ENCODE results near the gene SLIRP. TPM values are rescaled to one million over a fixed set of nuclear protein-coding genes. Genes with fewer than 3 reads are reported as not detected.
"Not testable (repeated sequence)": the region's sequence is repeated elsewhere in the genome, so short reads cannot be mapped to it uniquely, and the experiment has no call there.

The SLIRP gene
- total RNA-seq = 180 TPM
- polyA plus RNA-seq (ENCODE audit: insufficient read depth in 1 of 8, insufficient read length in 8 of 8, low replicate concordance in 1 of 8) = 10 to 100 TPM; 60.4 to 96.3 (median 74.5) TPM
- long read RNA-seq, donor 1, transcript SLIRP-209 (4 exons, 408 nt) = major isoform, 43 of 63 reads
- long read RNA-seq, donor 1, partial matches to known transcripts = 11 of 63 reads
- long read RNA-seq, donor 1, other reads (novel, unspliced or antisense) = 5 of 63 reads
- long read RNA-seq, donor 2, transcript SLIRP-209 (4 exons, 408 nt) = major isoform, 16 of 16 reads
- long read RNA-seq, donor 2, partial matches to known transcripts = 0 of 16 reads
- long read RNA-seq, donor 2, other reads (novel, unspliced or antisense) = 0 of 16 reads
- long read RNA-seq, donor 3, transcript SLIRP-209 (4 exons, 408 nt) = major isoform, 73 of 78 reads
- long read RNA-seq, donor 3, partial matches to known transcripts = 0 of 78 reads
- long read RNA-seq, donor 3, other reads (novel, unspliced or antisense) = 0 of 78 reads
- long read RNA-seq, donor 4, transcript SLIRP-209 (4 exons, 408 nt) = major isoform, 70 of 78 reads
- long read RNA-seq, donor 4, transcript SLIRP-201 (4 exons, 394 nt) = minor isoform, 5 of 78 reads
- long read RNA-seq, donor 4, partial matches to known transcripts = 0 of 78 reads
- long read RNA-seq, donor 4, other reads (novel, unspliced or antisense) = 0 of 78 reads
- long read RNA-seq, donor 5, transcript SLIRP-201 (4 exons, 394 nt) = minor isoform, 6 of 320 reads
- long read RNA-seq, donor 5, transcript SLIRP-209 (4 exons, 408 nt) = major isoform, 183 of 320 reads
- long read RNA-seq, donor 5, partial matches to known transcripts = 99 of 320 reads
- long read RNA-seq, donor 5, other reads (novel, unspliced or antisense) = 20 of 320 reads
- long read RNA-seq, donor 6, transcript SLIRP-209 (4 exons, 408 nt) = major isoform, 203 of 232 reads
- long read RNA-seq, donor 6, transcript SLIRP-201 (4 exons, 394 nt) = minor isoform, 6 of 232 reads
- long read RNA-seq, donor 6, partial matches to known transcripts = 8 of 232 reads
- long read RNA-seq, donor 6, other reads (novel, unspliced or antisense) = 6 of 232 reads
- long read RNA-seq, donor 7, transcript SLIRP-201 (4 exons, 394 nt) = minor isoform, 6 of 171 reads
- long read RNA-seq, donor 7, transcript SLIRP-209 (4 exons, 408 nt) = major isoform, 151 of 171 reads
- long read RNA-seq, donor 7, transcript SLIRP-207 (3 exons, 729 nt) = minor isoform, 5 of 171 reads
- long read RNA-seq, donor 7, partial matches to known transcripts = 6 of 171 reads
- long read RNA-seq, donor 7, other reads (novel, unspliced or antisense) = 0 of 171 reads
- long read RNA-seq, donor 8, transcript SLIRP-201 (4 exons, 394 nt) = minor isoform, 8 of 145 reads
- long read RNA-seq, donor 8, transcript SLIRP-209 (4 exons, 408 nt) = major isoform, 124 of 145 reads
- long read RNA-seq, donor 8, partial matches to known transcripts = 10 of 145 reads
- long read RNA-seq, donor 8, other reads (novel, unspliced or antisense) = 0 of 145 reads
- long read RNA-seq, donor 9, transcript SLIRP-201 (4 exons, 394 nt) = minor isoform, 5 of 176 reads
- long read RNA-seq, donor 9, transcript SLIRP-209 (4 exons, 408 nt) = major isoform, 112 of 176 reads
- long read RNA-seq, donor 9, partial matches to known transcripts = 43 of 176 reads
- long read RNA-seq, donor 9, other reads (novel, unspliced or antisense) = 11 of 176 reads
- long read RNA-seq, donor 10, transcript SLIRP-209 (4 exons, 408 nt) = major isoform, 155 of 190 reads
- long read RNA-seq, donor 10, transcript SLIRP-207 (3 exons, 729 nt) = minor isoform, 5 of 190 reads
- long read RNA-seq, donor 10, transcript SLIRP-201 (4 exons, 394 nt) = minor isoform, 6 of 190 reads
- long read RNA-seq, donor 10, partial matches to known transcripts = 12 of 190 reads
- long read RNA-seq, donor 10, other reads (novel, unspliced or antisense) = 6 of 190 reads
- long read RNA-seq, donor 11, transcript SLIRP-209 (4 exons, 408 nt) = major isoform, 123 of 132 reads
- long read RNA-seq, donor 11, partial matches to known transcripts = 0 of 132 reads
- long read RNA-seq, donor 11, other reads (novel, unspliced or antisense) = 0 of 132 reads

- no peaks in the 10 kb centered on the region for H3K9me3 ChIP-seq (replicated peaks; ENCODE audit: control insufficient read depth, low read depth, low read length)
- WGBS (ENCODE audit: insufficient coverage) = under 1% methylated on average over 47 of the region's 49 CpGs
Observed at GRCh38 chr14:77707724-77708408, at the start of gene SLIRP, which contains the start of gene ALKBH1. SLIRP (plus strand) TSS chr14:77708103; CDS start chr14:77708112, 9 bp downstream. ALKBH1 (minus strand) TSS chr14:77708023; CDS start chr14:77708004, 19 bp downstream.

GRCh38 chr14:77659831-77660230, 48.1 kb upstream of the SLIRP start:
- Histone ChIP-seq H3K27ac (ENCODE audit: low read length) (no peak overlapping the region), H3K4me1 (ENCODE audit: control insufficient read depth, insufficient read depth, low read length) (no peaks in the 10 kb centered on the region), H3K27me3 (ENCODE audit: control insufficient read depth, insufficient read depth, low read length) (peaks cover 3% of the 10 kb centered on the region), H3K9me3 (replicated peaks; ENCODE audit: control insufficient read depth, low read depth, low read length) (no peaks in the 10 kb centered on the region), H3K4me3 (ENCODE audit: low read length) (no peak overlapping the region), H3K36me3 (ENCODE audit: control insufficient read depth, insufficient read depth, low read length) (no peaks in the 10 kb centered on the region)
- WGBS (ENCODE audit: insufficient coverage) = no CpG with 5 or more reads among the region's 2 CpGs
- DNase-seq = peak; percentile 23

More at GRCh38 chr14:77707724-77708408, at the start of gene SLIRP, which contains the start of gene ALKBH1:
- peak; percentile 96 for DNase-seq
- Histone ChIP-seq H3K36me3 (ENCODE audit: control insufficient read depth, insufficient read depth, low read length) (peaks cover 40% of the 10 kb centered on the region), H3K27me3 (ENCODE audit: control insufficient read depth, insufficient read depth, low read length) (no peaks in the 10 kb centered on the region), H3K4me3 (ENCODE audit: low read length) (peak within 1 kb of the TSS; percentile 87), H3K27ac (ENCODE audit: low read length) (peak within 1 kb of the TSS; percentile 70), H3K4me1 (ENCODE audit: control insufficient read depth, insufficient read depth, low read length) (peaks cover 7% of the 10 kb centered on the region)

DNA sequence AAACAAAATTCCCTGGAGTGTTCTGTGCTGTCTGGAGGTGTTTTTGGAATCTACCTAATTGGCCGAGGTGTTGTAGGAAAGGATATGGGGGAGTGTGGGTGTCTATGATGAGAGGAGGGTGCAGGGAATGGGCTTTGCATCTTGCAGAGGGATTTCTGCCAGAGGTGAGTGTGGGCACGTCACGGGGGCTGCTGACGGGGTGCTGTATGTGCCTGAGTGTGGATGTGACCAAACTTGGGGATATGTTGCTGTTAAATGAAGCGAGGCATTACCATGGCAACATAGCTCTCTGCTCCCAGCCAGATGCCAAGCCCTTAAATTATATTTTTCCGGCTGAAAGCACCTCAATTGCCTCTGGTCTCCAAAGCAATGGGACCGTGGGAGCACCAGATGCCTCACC, 47.1 kb upstream of the SLIRP start:
- H3K9me3 ChIP-seq (replicated peaks; ENCODE audit: control insufficient read depth, low read depth, low read length) = no peaks in the 10 kb centered on the region
- no peaks in the 10 kb centered on the region for H3K36me3 ChIP-seq (ENCODE audit: control insufficient read depth, insufficient read depth, low read length)
- H3K4me3 ChIP-seq (ENCODE audit: low read length) = no peak overlapping the region
- no peaks in the 10 kb centered on the region for H3K4me1 ChIP-seq (ENCODE audit: control insufficient read depth, insufficient read depth, low read length)
- no peak overlapping the region for H3K27ac ChIP-seq (ENCODE audit: low read length)
- peaks cover 3% of the 10 kb centered on the region for H3K27me3 ChIP-seq (ENCODE audit: control insufficient read depth, insufficient read depth, low read length)
- no peak for DNase-seq
- 41% methylated on average over 4 of the region's 7 CpGs for WGBS (ENCODE audit: insufficient coverage)

- not testable (repeated sequence) for H3K36me3 ChIP-seq (ENCODE audit: control insufficient read depth, insufficient read depth, low read length); H3K4me3 ChIP-seq (ENCODE audit: low read length); H3K4me1 ChIP-seq (ENCODE audit: control insufficient read depth, insufficient read depth, low read length); H3K27ac ChIP-seq (ENCODE audit: low read length); H3K27me3 ChIP-seq (ENCODE audit: control insufficient read depth, insufficient read depth, low read length); H3K9me3 ChIP-seq (replicated peaks; ENCODE audit: control insufficient read depth, low read depth, low read length); DNase-seq
- WGBS (ENCODE audit: insufficient coverage) = 70% methylated on average over 5 of the region's 9 CpGs
Observed at GRCh38 chr14:77661562-77661961, 46.3 kb upstream of the SLIRP start.

DNA sequence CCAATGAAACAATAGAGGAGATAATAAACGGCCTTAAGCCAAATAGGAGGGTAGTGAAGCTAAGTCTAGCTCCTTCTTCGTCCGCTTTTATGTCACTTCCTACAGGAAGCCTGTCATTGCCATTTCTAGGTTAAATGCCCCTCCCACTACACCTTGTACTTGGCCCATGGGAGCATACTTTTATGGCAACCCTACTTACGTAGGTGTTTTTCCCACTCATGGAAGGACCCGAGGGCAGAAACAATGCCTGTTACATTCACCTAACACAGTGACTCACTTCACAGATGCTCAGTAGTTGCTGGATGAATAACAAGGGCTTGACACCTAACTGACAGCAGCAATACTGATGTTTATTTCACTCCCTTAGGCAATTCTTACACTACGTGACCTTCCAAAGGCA, 44.6 kb upstream of the SLIRP start:
- H3K27ac ChIP-seq (ENCODE audit: low read length) = no peak overlapping the region
- H3K27me3 ChIP-seq (ENCODE audit: control insufficient read depth, insufficient read depth, low read length) = peaks cover 3% of the 10 kb centered on the region
- H3K4me1 ChIP-seq (ENCODE audit: control insufficient read depth, insufficient read depth, low read length) = no peaks in the 10 kb centered on the region
- no peak overlapping the region for H3K4me3 ChIP-seq (ENCODE audit: low read length)
- DNase-seq = no peak
- 45% methylated on average over 2 of the region's 6 CpGs for WGBS (ENCODE audit: insufficient coverage)
- no peaks in the 10 kb centered on the region for H3K9me3 ChIP-seq (replicated peaks; ENCODE audit: control insufficient read depth, low read depth, low read length)
- no peaks in the 10 kb centered on the region for H3K36me3 ChIP-seq (ENCODE audit: control insufficient read depth, insufficient read depth, low read length)

DNA sequence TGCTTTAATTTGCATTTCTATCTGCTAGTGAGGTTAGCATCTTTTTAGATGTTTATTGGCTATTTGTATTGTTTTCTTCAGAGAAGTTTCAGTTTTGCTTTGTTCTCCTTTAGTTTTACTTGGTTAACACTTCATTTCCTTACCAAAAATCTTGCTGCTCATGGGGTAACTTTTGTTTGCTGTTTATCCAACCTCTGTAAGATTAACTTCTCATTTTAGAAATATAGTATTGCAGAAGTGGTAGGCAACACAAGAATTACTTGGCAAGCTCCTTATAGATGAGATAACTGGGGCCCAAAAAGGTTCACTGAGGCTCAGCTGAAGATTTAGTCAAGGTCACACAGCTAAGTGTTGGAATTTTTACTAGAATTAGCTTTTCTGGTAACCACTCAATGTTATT, 40.6 kb upstream of the SLIRP start:
- no peaks in the 10 kb centered on the region for H3K4me1 ChIP-seq (ENCODE audit: control insufficient read depth, insufficient read depth, low read length)
- no peak overlapping the region for H3K27ac ChIP-seq (ENCODE audit: low read length)
- H3K9me3 ChIP-seq (replicated peaks; ENCODE audit: control insufficient read depth, low read depth, low read length) = no peaks in the 10 kb centered on the region
- no peaks in the 10 kb centered on the region for H3K36me3 ChIP-seq (ENCODE audit: control insufficient read depth, insufficient read depth, low read length)
- no peak overlapping the region for H3K4me3 ChIP-seq (ENCODE audit: low read length)
- no peak for DNase-seq
- H3K27me3 ChIP-seq (ENCODE audit: control insufficient read depth, insufficient read depth, low read length) = no peaks in the 10 kb centered on the region

- Histone ChIP-seq H3K27me3 (ENCODE audit: control insufficient read depth, insufficient read depth, low read length) (no peaks in the 10 kb centered on the region), H3K36me3 (ENCODE audit: control insufficient read depth, insufficient read depth, low read length) (peaks cover 26% of the 10 kb centered on the region), H3K27ac (ENCODE audit: low read length) (no peak overlapping the region), H3K4me3 (ENCODE audit: low read length) (no peak overlapping the region), H3K4me1 (ENCODE audit: control insufficient read depth, insufficient read depth, low read length) (no peaks in the 10 kb centered on the region), H3K9me3 (replicated peaks; ENCODE audit: control insufficient read depth, low read depth, low read length) (no peaks in the 10 kb centered on the region)
- no peak for DNase-seq
Observed at GRCh38 chr14:77673193-77673592, 34.7 kb upstream of the SLIRP start.

DNA sequence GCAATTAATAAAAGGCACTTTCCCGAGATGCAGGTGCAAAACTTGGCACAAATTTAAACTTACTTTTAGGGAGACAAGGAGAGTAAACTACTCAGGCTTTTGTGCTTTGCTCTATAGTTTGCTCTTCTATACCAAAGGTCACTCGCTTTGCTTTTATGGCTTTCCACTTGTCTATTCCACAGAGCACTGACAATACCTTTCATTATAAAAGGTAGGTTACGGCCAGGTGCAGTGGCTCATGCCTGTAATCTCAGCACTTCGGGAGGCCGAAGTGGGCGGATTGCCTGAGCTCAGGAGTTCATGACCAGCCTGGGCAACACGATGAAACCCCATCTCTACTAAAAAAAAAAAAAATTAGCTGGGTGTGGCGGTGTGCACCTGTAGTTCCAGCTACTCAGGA, 33.0 kb upstream of the SLIRP start:
- H3K9me3 ChIP-seq (replicated peaks; ENCODE audit: control insufficient read depth, low read depth, low read length) = no peaks in the 10 kb centered on the region
- no peak for DNase-seq
- peaks cover 33% of the 10 kb centered on the region for H3K36me3 ChIP-seq (ENCODE audit: control insufficient read depth, insufficient read depth, low read length)
- H3K4me3 ChIP-seq (ENCODE audit: low read length) = no peak overlapping the region
- no peaks in the 10 kb centered on the region for H3K27me3 ChIP-seq (ENCODE audit: control insufficient read depth, insufficient read depth, low read length)
- no peak overlapping the region for H3K27ac ChIP-seq (ENCODE audit: low read length)
- no CpG with 5 or more reads among the region's 8 CpGs for WGBS (ENCODE audit: insufficient coverage)
- no peaks in the 10 kb centered on the region for H3K4me1 ChIP-seq (ENCODE audit: control insufficient read depth, insufficient read depth, low read length)

Data from muscle of leg (tissue), 16 donors.